HepG2 (cell line): Measurements from ENCODE around the gene SIRPB1. TPM values are rescaled to one million over a fixed set of nuclear protein-coding genes. Genes with fewer than 3 reads are reported as not detected.

ENCODE experiments used
- ARNT2 ChIP-seq: sonication (generic); formaldehyde crosslinking; IDR thresholded peaks from 2 replicates; pipeline ENCODE4 v1.8.0; 2022; ENCODE audit warnings: mild to moderate bottlenecking, low read depth, missing genetic modification reagents, moderate library complexity
- ETV5 ChIP-seq: IDR thresholded peaks from 2 replicates; pipeline ENCODE4 v1.6.1; 2018; ENCODE audit warnings: missing biosample characterization, missing genetic modification reagents, inconsistent platforms, borderline replicate concordance
- HNF1A ChIP-seq, 2 experiments: sonication (generic) in 1 of 2; formaldehyde crosslinking in 1 of 2; IDR thresholded peaks; 2 replicates each; pipeline versions ENCODE4 v1.4.0 to v1.6.1; 2016 to 2020; ENCODE audit warnings: borderline replicate concordance in 1 of 2, low read depth in 1 of 2, mild to moderate bottlenecking in 1 of 2, missing genetic modification reagents in 1 of 2
- PAWR ChIP-seq: sonication (generic); formaldehyde crosslinking; IDR thresholded peaks from 2 replicates; pipeline ENCODE4 v1.4.0; 2020; ENCODE audit warnings: missing genetic modification reagents, mild to moderate bottlenecking, borderline replicate concordance
- ZNF451 ChIP-seq: sonication (generic); formaldehyde crosslinking; IDR thresholded peaks from 2 replicates; pipeline ENCODE4 v1.5.0; 2020; ENCODE audit warnings: mild to moderate bottlenecking, missing genetic modification reagents
- ZNF83 ChIP-seq: sonication (generic); formaldehyde crosslinking; IDR thresholded peaks from 2 replicates; pipeline ENCODE4 v1.4.0; 2020; ENCODE audit warnings: missing genetic modification reagents, mild to moderate bottlenecking, borderline replicate concordance
- polyA plus RNA-seq, 8 experiments: library from polyadenylated mRNA; depleted of rRNA in 3 of 8; stranded (reverse) in 7 of 8; unstranded in 1 of 8; fragments of >200 nt; fragmentation: Illumina TruSeq in 4 of 8; extraction: Trizol in 4 of 8; gene quantifications; 2 replicates each; pipeline versions ENCODE4 v1.2.1 to v1.2.3, GENCODE V29; 2011 to 2016; ENCODE audit warnings: low read depth in 4 of 8, missing spikeins in 1 of 8, mixed read lengths in 1 of 8; ENCODE audit not compliant: insufficient read depth in 1 of 8
- total RNA-seq, 5 experiments: library from RNA; depleted of rRNA; stranded (reverse); fragments of >200 nt; fragmentation: Illumina TruSeq; extraction: Trizol; gene quantifications; 2 replicates each; pipeline ENCODE4 v1.2.3, GENCODE V29; 2016; ENCODE audit warnings: low read depth in 1 of 5
- TF ChIP-seq, protein P1 (sequence below): sonication (generic); formaldehyde crosslinking; IDR thresholded peaks from 2 replicates; pipeline ENCODE4 v1.4.0; 2020; ENCODE audit warnings: missing genetic modification reagents

SIRPB1 gene
- total and polyA plus RNA-seq, 2 of the 13 experiments (the other 11 are each of a cell fraction or from before 2014, with no cell fraction given): 0.41 to 1.4 TPM

GRCh38 chr20:1629321-1629720 is 9.5 kb upstream of the SIRPB1 start (continued):
- TF ChIP-seq PAWR (no peak), ZNF451 (CRISPR knock-in tag) (no peak), ARNT2 (CRISPR knock-in tag) (no peak), HNF1A (IDR thresholded peaks at IDR 0.05; ENCODE audit: low read depth) (no peak), HNF1A (CRISPR knock-in tag; IDR thresholded peaks at IDR 0.05; ENCODE audit: borderline replicate concordance) (no peak), ETV5 (CRISPR knock-in tag) (no peak), ZNF83 (CRISPR knock-in tag) (no peak)
- TF ChIP-seq, protein P1, sequence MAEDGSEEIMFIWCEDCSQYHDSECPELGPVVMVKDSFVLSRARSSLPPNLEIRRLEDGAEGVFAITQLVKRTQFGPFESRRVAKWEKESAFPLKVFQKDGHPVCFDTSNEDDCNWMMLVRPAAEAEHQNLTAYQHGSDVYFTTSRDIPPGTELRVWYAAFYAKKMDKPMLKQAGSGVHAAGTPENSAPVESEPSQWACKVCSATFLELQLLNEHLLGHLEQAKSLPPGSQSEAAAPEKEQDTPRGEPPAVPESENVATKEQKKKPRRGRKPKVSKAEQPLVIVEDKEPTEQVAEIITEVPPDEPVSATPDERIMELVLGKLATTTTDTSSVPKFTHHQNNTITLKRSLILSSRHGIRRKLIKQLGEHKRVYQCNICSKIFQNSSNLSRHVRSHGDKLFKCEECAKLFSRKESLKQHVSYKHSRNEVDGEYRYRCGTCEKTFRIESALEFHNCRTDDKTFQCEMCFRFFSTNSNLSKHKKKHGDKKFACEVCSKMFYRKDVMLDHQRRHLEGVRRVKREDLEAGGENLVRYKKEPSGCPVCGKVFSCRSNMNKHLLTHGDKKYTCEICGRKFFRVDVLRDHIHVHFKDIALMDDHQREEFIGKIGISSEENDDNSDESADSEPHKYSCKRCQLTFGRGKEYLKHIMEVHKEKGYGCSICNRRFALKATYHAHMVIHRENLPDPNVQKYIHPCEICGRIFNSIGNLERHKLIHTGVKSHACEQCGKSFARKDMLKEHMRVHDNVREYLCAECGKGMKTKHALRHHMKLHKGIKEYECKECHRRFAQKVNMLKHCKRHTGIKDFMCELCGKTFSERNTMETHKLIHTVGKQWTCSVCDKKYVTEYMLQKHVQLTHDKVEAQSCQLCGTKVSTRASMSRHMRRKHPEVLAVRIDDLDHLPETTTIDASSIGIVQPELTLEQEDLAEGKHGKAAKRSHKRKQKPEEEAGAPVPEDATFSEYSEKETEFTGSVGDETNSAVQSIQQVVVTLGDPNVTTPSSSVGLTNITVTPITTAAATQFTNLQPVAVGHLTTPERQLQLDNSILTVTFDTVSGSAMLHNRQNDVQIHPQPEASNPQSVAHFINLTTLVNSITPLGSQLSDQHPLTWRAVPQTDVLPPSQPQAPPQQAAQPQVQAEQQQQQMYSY: no peak
